Testis (tissue), 3 donors: ENCODE measurements around the gene FLNB. TPM values are rescaled to one million over a fixed set of nuclear protein-coding genes. Genes with fewer than 3 reads are reported as not detected.

Experiments used
- DNase-seq: peaks from one replicate; pipeline ENCODE4 v3.0.0-alpha.2; 2019
- H3K27ac ChIP-seq, 2 donors: fragments of 200-600 bp; sonication (generic); one replicate each; pipeline ENCODE4 v1.5.1; 2019
- H3K27me3 ChIP-seq: fragments of 200-600 bp; sonication (generic); one replicate; pipeline ENCODE4 v1.5.1; 2019
- H3K36me3 ChIP-seq: fragments of 200-600 bp; sonication (generic); one replicate; pipeline ENCODE4 v1.5.1; 2017; ENCODE audit warnings: low read depth; ENCODE audit errors: missing control alignments
- H3K4me1 ChIP-seq: fragments of 200-600 bp; sonication (generic); one replicate; pipeline ENCODE4 v1.5.1; 2019
- H3K4me3 ChIP-seq, 2 donors: fragments of 200-600 bp; sonication (generic); one replicate each; pipeline ENCODE4 v1.5.1; 2017 to 2019
- H3K9me3 ChIP-seq: fragments of 200-600 bp; sonication (generic); one replicate; pipeline ENCODE4 v1.5.1; 2017
- CTCF ChIP-seq, 3 experiments: fragments of 450-650 bp in 2 of 3; fragments of 200-600 bp in 1 of 3; sonication (generic) in 1 of 3; IDR thresholded peaks; one replicate each; pipeline ENCODE4 v1.5.1; 2016 to 2019; ENCODE audit warnings: antibody characterized with exemption in 3 of 3, mild to moderate bottlenecking in 2 of 3, moderate library complexity in 1 of 3
- POLR2A ChIP-seq: fragments of 450-650 bp; IDR thresholded peaks from one replicate; pipeline ENCODE4 v1.6.1; 2017; ENCODE audit warnings: antibody characterized with exemption, mild to moderate bottlenecking, moderate library complexity
- WGBS, 2 donors: methylation state at CpG; one replicate each; pipeline ENCODE4 v1.1.5; 2018; 5-methylcytosine and 5-hydroxymethylcytosine counted together
- intact Hi-C: fragments of 100-400 bp; cut with DNase I; formaldehyde crosslinking; loops from one replicate; pipeline ENCODE4 v1.15.1; 2023; ENCODE audit warnings: low total_unique reads
- polyA plus RNA-seq: library from polyadenylated mRNA; stranded (reverse); fragments of 350-450 nt; fragmentation: Illumina TruSeq; extraction: RNeasy Lipid Tissue Mini Kit (QIAGEN cat#74804); gene quantifications from one replicate; pipeline ENCODE4 v1.2.3, GENCODE V29; 2014; ENCODE audit warnings: low read depth, low replicate concordance; ENCODE audit not compliant: insufficient read depth
- total RNA-seq, 2 donors: library from RNA; depleted of rRNA; stranded (reverse); fragments of >200 nt; gene quantifications; one replicate each; pipeline ENCODE4 v1.2.3, GENCODE V29; 2016

Gene FLNB
- total and polyA plus RNA-seq, 3 donors from 2014 or later = 105 to 199 (median 166) TPM

- Histone ChIP-seq H3K27ac (no peak overlapping the region), H3K9me3 (no peaks in the 10 kb centered on the region), H3K36me3 (no peaks in the 10 kb centered on the region), H3K4me3 (no peak overlapping the region), H3K4me1 (peaks cover 36% of the 10 kb centered on the region), H3K27me3 (no peaks in the 10 kb centered on the region)
- 69 to 79% methylated on average over 10 to 12 of the region's 12 CpGs for WGBS, 2 donors
- TF ChIP-seq CTCF (IDR thresholded peaks at IDR 0.05) (peak in 2 of 3 experiments; percentile 29 to 31), POLR2A (no peak)
- intact Hi-C loops = no loop called here
- DNase-seq = peak; percentile 81
These were observed 165.6 kb downstream of the FLNB start for GRCh38 chr3:58173669-58174398.

- Histone ChIP-seq H3K27me3 (no peaks in the 10 kb centered on the region), H3K9me3 (no peaks in the 10 kb centered on the region), H3K4me3 (no peak overlapping the region), H3K27ac (peak overlapping the region; percentile 57), H3K4me1 (peaks cover 42% of the 10 kb centered on the region), H3K36me3 (no peaks in the 10 kb centered on the region)
- no peak for TF ChIP-seq POLR2A
- TF ChIP-seq CTCF (IDR thresholded peaks at IDR 0.05) = no peak
- DNase-seq = no peak
- intact Hi-C loops = no loop called here
- WGBS, 2 donors = 23 to 39% methylated on average over 3 of the region's 3 CpGs
These were observed 166.9 kb downstream of the FLNB start for GRCh38 chr3:58175187-58175436.

GRCh38 chr3:58175437-58176184 lies 167.4 kb downstream of the FLNB start:
- intact Hi-C loops = no loop called here
- Histone ChIP-seq H3K27me3 (no peaks in the 10 kb centered on the region), H3K27ac (peak overlapping the region; percentile 57), H3K36me3 (no peaks in the 10 kb centered on the region), H3K4me3 (no peak overlapping the region), H3K4me1 (peaks cover 42% of the 10 kb centered on the region), H3K9me3 (no peaks in the 10 kb centered on the region)
- 40 to 48% methylated on average over 17 to 18 of the region's 18 CpGs for WGBS, 2 donors
- TF ChIP-seq CTCF (IDR thresholded peaks at IDR 0.05) (no peak), POLR2A (no peak)
- DNase-seq = peak; percentile 69

GRCh38 chr3:58176185-58176530 lies 167.9 kb downstream of the FLNB start:
- no peaks in the 10 kb centered on the region for H3K36me3 ChIP-seq
- intact Hi-C loops = no loop called here
- peaks cover 42% of the 10 kb centered on the region for H3K4me1 ChIP-seq
- H3K4me3 ChIP-seq = no peak overlapping the region
- peak overlapping the region; percentile 57 for H3K27ac ChIP-seq
- H3K27me3 ChIP-seq = no peaks in the 10 kb centered on the region
- no peak for DNase-seq
- no peak for TF ChIP-seq CTCF (IDR thresholded peaks at IDR 0.05)
- no peak for TF ChIP-seq POLR2A
- WGBS, 2 donors = 94% methylated on average over 3 of the region's 3 CpGs; no CpG with 5 or more reads in 1 of the 2 donors
- no peaks in the 10 kb centered on the region for H3K9me3 ChIP-seq
